Lower leg skin (tissue), 3 donors: ENCODE results near the gene BCAR3.

Source experiments
- POLR2A ChIP-seq, 2 donors: fragments of 450-650 bp; IDR thresholded peaks; one replicate each; pipeline ENCODE4 v1.6.1; 2016 to 2017; ENCODE audit warnings: antibody characterized with exemption in 2 of 2, mild to moderate bottlenecking in 1 of 2, moderate library complexity in 1 of 2
- TF ChIP-seq, protein P1 (sequence below), 3 donors: fragments of 450-650 bp; IDR thresholded peaks; one replicate each; pipeline ENCODE4 v1.5.1; 2016; ENCODE audit warnings: antibody characterized with exemption in 3 of 3, mild to moderate bottlenecking in 3 of 3, moderate library complexity in 2 of 3

DNA sequence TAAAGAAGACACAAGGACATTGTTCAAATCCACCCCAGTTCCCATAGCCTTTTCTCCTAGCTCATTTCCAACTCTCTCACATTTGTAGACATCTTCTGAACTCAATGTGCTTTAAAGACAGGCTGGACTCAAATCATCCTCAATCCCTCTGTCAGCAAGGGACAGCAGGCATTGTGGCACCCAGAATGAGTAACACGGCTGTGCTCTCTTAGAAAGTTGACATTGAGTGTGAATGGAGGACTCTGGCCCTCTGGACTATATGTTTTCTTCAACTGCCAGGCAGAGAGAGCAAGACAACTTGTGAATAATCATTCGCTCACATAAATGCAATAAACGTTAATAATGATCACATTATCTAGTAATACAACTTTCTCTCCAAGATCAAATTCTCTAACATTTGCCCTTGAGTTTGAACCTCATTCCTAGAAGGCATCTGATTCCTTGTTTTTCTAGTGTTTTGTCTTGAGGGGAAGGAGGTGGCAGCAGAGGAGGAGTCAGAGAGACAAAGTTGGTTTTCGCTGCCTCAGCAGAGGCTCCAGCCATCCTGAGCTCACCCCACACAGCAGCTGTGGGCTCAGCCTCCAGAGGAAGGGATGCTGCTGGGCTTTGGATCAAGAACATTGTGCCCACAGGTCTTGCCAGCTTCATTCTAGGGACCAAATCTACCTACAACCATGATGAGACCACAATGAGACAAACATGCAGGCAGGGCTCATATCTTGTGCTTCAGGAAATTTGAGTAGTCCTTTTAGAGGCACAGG is 85.1 kb downstream of the BCAR3 start:
- no peak for TF ChIP-seq POLR2A (IDR thresholded peaks at IDR 0.05)
- TF ChIP-seq, protein P1, sequence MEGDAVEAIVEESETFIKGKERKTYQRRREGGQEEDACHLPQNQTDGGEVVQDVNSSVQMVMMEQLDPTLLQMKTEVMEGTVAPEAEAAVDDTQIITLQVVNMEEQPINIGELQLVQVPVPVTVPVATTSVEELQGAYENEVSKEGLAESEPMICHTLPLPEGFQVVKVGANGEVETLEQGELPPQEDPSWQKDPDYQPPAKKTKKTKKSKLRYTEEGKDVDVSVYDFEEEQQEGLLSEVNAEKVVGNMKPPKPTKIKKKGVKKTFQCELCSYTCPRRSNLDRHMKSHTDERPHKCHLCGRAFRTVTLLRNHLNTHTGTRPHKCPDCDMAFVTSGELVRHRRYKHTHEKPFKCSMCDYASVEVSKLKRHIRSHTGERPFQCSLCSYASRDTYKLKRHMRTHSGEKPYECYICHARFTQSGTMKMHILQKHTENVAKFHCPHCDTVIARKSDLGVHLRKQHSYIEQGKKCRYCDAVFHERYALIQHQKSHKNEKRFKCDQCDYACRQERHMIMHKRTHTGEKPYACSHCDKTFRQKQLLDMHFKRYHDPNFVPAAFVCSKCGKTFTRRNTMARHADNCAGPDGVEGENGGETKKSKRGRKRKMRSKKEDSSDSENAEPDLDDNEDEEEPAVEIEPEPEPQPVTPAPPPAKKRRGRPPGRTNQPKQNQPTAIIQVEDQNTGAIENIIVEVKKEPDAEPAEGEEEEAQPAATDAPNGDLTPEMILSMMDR (IDR thresholded peaks at IDR 0.05) = no peak
